HepG2 (cell line): ENCODE data around the gene NSUN2. TPM values are rescaled to one million over a fixed set of nuclear protein-coding genes. Genes with fewer than 3 reads are reported as not detected.

Experiments used
- ATAC-seq: fragments of 200-7000 bp; cut with Tn5 transposase; 3 replicates; pipeline ENCODE4 v1.9.1; 2020; ENCODE audit warnings: mild to moderate bottlenecking, moderate library complexity
- BruUV-seq: library from RNA; stranded (reverse); fragments of 400-500 nt; replicated peaks from 2 replicates; lab custom pipeline; 2021; lab: Mats Ljungman, UMichigan
- CTCF ChIA-PET: fragments of 300-600 bp; formaldehyde crosslinking; extraction: SDS; loops from one replicate; lab custom pipeline; 2021; ENCODE audit warnings: low total read pairs, inconsistent platforms, low intra/inter-chr PET ratio; lab: Yijun Ruan, JAX
- POLR2A ChIA-PET: fragments of 350-600 bp; sonication (Branson Sonifier 250); formaldehyde crosslinking; loops from one replicate; lab custom pipeline; 2020; ENCODE audit warnings: antibody characterized with exemption, inconsistent platforms; lab: Yijun Ruan, JAX
- DNase-seq: peaks from one replicate; pipeline ENCODE4 v3.0.0-alpha.2; 2015; ENCODE audit warnings: low spot score
- FAIRE-seq: peaks from 3 replicates; lab custom pipeline; 2011; peaks lifted over from hg19 to GRCh38; lab: Jason Lieb, UNC
- H2AFZ ChIP-seq: one replicate; pipeline ENCODE4 v1.6.1; 2011; ENCODE audit warnings: low read length, inconsistent platforms
- H3K27ac ChIP-seq: fragments of 300-600 bp; 3 replicates; pipeline ENCODE4 v1.8.0; 2011; ENCODE audit warnings: mixed run types, mild to moderate bottlenecking, mixed read lengths, low read length, inconsistent platforms; ENCODE audit not compliant: insufficient read depth; ENCODE audit errors: extremely low read length
- H3K27me3 ChIP-seq, 2 experiments: fragments of 200-600 bp in 1 of 2; 2 replicates in 1 of 2; 3 replicates in 1 of 2; pipeline versions ENCODE4 v1.6.0 to v1.8.0; 2011; ENCODE audit warnings: low read length in 2 of 2, mild to moderate bottlenecking in 2 of 2, moderate library complexity in 2 of 2, inconsistent platforms in 1 of 2; ENCODE audit not compliant: insufficient read depth in 2 of 2, control insufficient read depth in 1 of 2
- H3K36me3 ChIP-seq, 2 experiments: fragments of 200-600 bp in 1 of 2; replicated peaks in 1 of 2; 2 replicates in 1 of 2; 3 replicates in 1 of 2; pipeline versions ENCODE4 v1.5.1 to v1.8.0; 2011; ENCODE audit warnings: low read length in 2 of 2, inconsistent platforms in 1 of 2; ENCODE audit not compliant: insufficient read depth in 2 of 2, control insufficient read depth in 1 of 2
- H3K4me1 ChIP-seq: 2 replicates; pipeline ENCODE4 v1.5.1; 2012; ENCODE audit warnings: low read length, inconsistent platforms; ENCODE audit not compliant: insufficient read depth
- H3K4me2 ChIP-seq: 2 replicates; pipeline ENCODE4 v1.6.0; 2011; ENCODE audit warnings: low read depth, low read length, inconsistent platforms
- H3K4me3 ChIP-seq, 3 experiments: fragments of 200-600 bp in 1 of 3; sonication (generic), shearing (Covaris generic) in 1 of 3; replicated peaks in 1 of 3; 2 replicates each; pipeline ENCODE4 v1.5.1; 2011 to 2016; ENCODE audit warnings: low read length in 3 of 3, inconsistent platforms in 2 of 3, low read depth in 2 of 3, mild to moderate bottlenecking in 2 of 3, control low read depth in 1 of 3, mixed read lengths in 1 of 3; ENCODE audit not compliant: insufficient read depth in 1 of 3
- H3K79me2 ChIP-seq: one replicate; pipeline ENCODE4 v1.6.1; 2011; ENCODE audit warnings: low read length, inconsistent platforms; ENCODE audit not compliant: insufficient read depth
- H3K9ac ChIP-seq: 2 replicates; pipeline ENCODE4 v1.6.0; 2011; ENCODE audit warnings: mild to moderate bottlenecking, low read depth, low read length, inconsistent platforms; ENCODE audit not compliant: insufficient read depth
- H3K9me3 ChIP-seq: 2 replicates; pipeline ENCODE4 v1.5.1; 2012; ENCODE audit warnings: mild to moderate bottlenecking, low read length
- H4K20me1 ChIP-seq: 2 replicates; pipeline ENCODE4 v1.6.0; 2011; ENCODE audit warnings: inconsistent platforms, mild to moderate bottlenecking, low read length, moderate library complexity; ENCODE audit not compliant: insufficient read depth
- BCL6 ChIP-seq: IDR thresholded peaks from 2 replicates; pipeline ENCODE4 v1.6.1; 2016; ENCODE audit warnings: missing genetic modification reagents, missing compliant biosample characterization
- CHD4 ChIP-seq: fragments of 200-600 bp; sonication (generic); IDR thresholded peaks from 2 replicates; pipeline ENCODE4 v1.7.0; 2017; ENCODE audit warnings: mild to moderate bottlenecking, low read length, borderline replicate concordance
- ELF1 ChIP-seq: sonication (generic); formaldehyde crosslinking; IDR thresholded peaks from 2 replicates; pipeline ENCODE4 v1.4.0; 2020; ENCODE audit warnings: missing genetic modification reagents
- GATA4 ChIP-seq: sonication (generic); IDR thresholded peaks from 2 replicates; pipeline ENCODE4 v1.6.1; 2016; ENCODE audit warnings: antibody characterized with exemption, low read depth, borderline replicate concordance
- GPN1 ChIP-seq: sonication (generic); formaldehyde crosslinking; IDR thresholded peaks from 2 replicates; pipeline ENCODE4 v1.5.1; 2020; ENCODE audit warnings: missing genetic modification reagents, borderline replicate concordance
- GTF2F1 ChIP-seq: fragments of 150-350 bp; IDR thresholded peaks from 2 replicates; pipeline ENCODE4 v1.6.1; 2014; ENCODE audit warnings: low read length
- JUN ChIP-seq: sonication (generic); formaldehyde crosslinking; IDR thresholded peaks from 2 replicates; pipeline ENCODE4 v1.4.0; 2020; ENCODE audit warnings: mild to moderate bottlenecking, missing genetic modification reagents
- MATR3 ChIP-seq: sonication (generic); formaldehyde crosslinking; IDR thresholded peaks from 2 replicates; pipeline ENCODE4 v1.4.0; 2020; ENCODE audit warnings: missing genetic modification reagents
- NFIC ChIP-seq: IDR thresholded peaks from 2 replicates; pipeline ENCODE4 v1.6.1; 2012; ENCODE audit warnings: mild to moderate bottlenecking, low read length, inconsistent platforms
- PHF21A ChIP-seq: sonication (generic); formaldehyde crosslinking; IDR thresholded peaks from 2 replicates; pipeline ENCODE4 v1.5.0; 2020; ENCODE audit warnings: mild to moderate bottlenecking, missing genetic modification reagents
- REPIN1 ChIP-seq: sonication (generic); formaldehyde crosslinking; IDR thresholded peaks from 2 replicates; pipeline ENCODE4 v1.8.0; 2022; ENCODE audit warnings: missing genetic modification reagents, low read depth, mild to moderate bottlenecking, borderline replicate concordance
- RFXAP ChIP-seq: sonication (generic); formaldehyde crosslinking; IDR thresholded peaks from 2 replicates; pipeline ENCODE4 v1.4.0; 2020; ENCODE audit warnings: missing genetic modification reagents, borderline replicate concordance
- TCF7 ChIP-seq: sonication (generic); IDR thresholded peaks from 2 replicates; pipeline ENCODE4 v1.6.1; 2016; ENCODE audit warnings: antibody characterized with exemption, low read depth
- ZKSCAN8 ChIP-seq: IDR thresholded peaks from 2 replicates; pipeline ENCODE4 v1.6.1; 2016; ENCODE audit warnings: borderline replicate concordance, missing genetic modification reagents, missing compliant biosample characterization
- ZNF12 ChIP-seq: sonication (generic); formaldehyde crosslinking; IDR thresholded peaks from 2 replicates; pipeline ENCODE4 v1.5.0; 2020; ENCODE audit warnings: missing genetic modification reagents
- ZNF546 ChIP-seq: sonication (generic); formaldehyde crosslinking; conservative IDR thresholded peaks from 2 replicates; pipeline ENCODE4 v1.8.1; 2023; ENCODE audit warnings: mild to moderate bottlenecking, missing genetic modification reagents
- ZNF747 ChIP-seq: sonication (generic); formaldehyde crosslinking; IDR thresholded peaks from 2 replicates; pipeline ENCODE4 v1.8.1; 2023; ENCODE audit warnings: missing genetic modification reagents, mild to moderate bottlenecking, borderline replicate concordance
- WGBS: methylation state at CpG from one replicate; pipeline ENCODE4 v1.1.6; 2017; ENCODE audit warnings: low lambda C conversion rate; 5-methylcytosine and 5-hydroxymethylcytosine counted together
- in situ Hi-C: cut with HindIII; loops from 2 replicates; pipeline ENCODE4 v1.10.0; 2017; ENCODE audit warnings: low pct_unique_long_range_greater_than_20kb; ENCODE audit not compliant: extremely low pct_ligation_motif_present
- intact Hi-C: fragments of 100-400 bp; cut with micrococcal nuclease; formaldehyde crosslinking; loops from one replicate; pipeline ENCODE4 v1.10.0; 2022; ENCODE audit not compliant: unreplicated experiment
- polyA plus RNA-seq, 8 experiments: library from polyadenylated mRNA; depleted of rRNA in 3 of 8; stranded (reverse) in 7 of 8; unstranded in 1 of 8; fragments of >200 nt; fragmentation: Illumina TruSeq in 4 of 8; extraction: Trizol in 4 of 8; gene quantifications; 2 replicates each; pipeline versions ENCODE4 v1.2.1 to v1.2.3, GENCODE V29; 2011 to 2016; ENCODE audit warnings: low read depth in 4 of 8, missing spikeins in 1 of 8, mixed read lengths in 1 of 8; ENCODE audit not compliant: insufficient read depth in 1 of 8
- total RNA-seq, 5 experiments: library from RNA; depleted of rRNA; stranded (reverse); fragments of >200 nt; fragmentation: Illumina TruSeq; extraction: Trizol; gene quantifications; 2 replicates each; pipeline ENCODE4 v1.2.3, GENCODE V29; 2016; ENCODE audit warnings: low read depth in 1 of 5
- TF ChIP-seq, protein P1 (sequence below), 2 experiments: sonication (generic) in 1 of 2; formaldehyde crosslinking in 1 of 2; IDR thresholded peaks; 2 replicates each; pipeline versions ENCODE4 v1.4.0 to v1.6.1; 2018 to 2020; ENCODE audit warnings: missing genetic modification reagents in 2 of 2, borderline replicate concordance in 1 of 2, low read depth in 1 of 2, mild to moderate bottlenecking in 1 of 2, missing biosample characterization in 1 of 2
- TF ChIP-seq, protein P2 (sequence below): sonication (generic); formaldehyde crosslinking; IDR thresholded peaks from 2 replicates; pipeline ENCODE4 v1.8.1; 2023; ENCODE audit warnings: mild to moderate bottlenecking, missing genetic modification reagents
- TF ChIP-seq, protein P3 (sequence below): sonication (generic); formaldehyde crosslinking; conservative IDR thresholded peaks from 2 replicates; pipeline ENCODE4 v1.4.0; 2020; ENCODE audit warnings: missing genetic modification reagents

NSUN2 gene
- total and polyA plus RNA-seq, 2 of the 13 experiments (the other 11 are each of a cell fraction or from before 2014, with no cell fraction given), result 51.7 to 69.1 TPM

DNA sequence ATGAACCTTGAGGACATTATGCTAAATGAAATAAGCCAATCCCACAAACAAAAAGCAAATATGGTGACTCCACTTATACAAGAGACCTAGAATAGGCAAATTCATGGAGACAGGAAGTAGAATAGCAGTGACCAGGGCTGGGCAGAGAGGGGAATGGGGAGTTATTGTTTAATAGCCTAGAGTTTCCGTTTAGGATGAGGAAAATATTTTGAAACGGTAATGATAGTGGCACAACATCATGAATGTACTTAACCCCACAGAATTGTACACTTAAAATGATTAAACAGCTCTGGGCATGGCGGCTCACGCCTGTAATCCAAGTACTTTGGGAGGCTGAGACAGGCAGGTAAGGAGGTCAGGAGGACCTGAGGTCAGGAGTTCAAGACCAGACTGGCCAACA is 65.8 kb downstream of the NSUN2 start:
- 31% methylated on average over 4 of the region's 4 CpGs for WGBS
- no TSS peak for BruUV-seq
- Histone ChIP-seq H2AFZ (no peak overlapping the region), H3K36me3 (no peaks in the 10 kb centered on the region), H4K20me1 (no peaks in the 10 kb centered on the region), H3K27me3 (no peaks in the 10 kb centered on the region), H3K4me3 (no peak overlapping the region), H3K9ac (no peak overlapping the region), H3K27ac (no peak overlapping the region), H3K79me2 (no peaks in the 10 kb centered on the region)
- ATAC-seq (no peak), DNase-seq (no peak)
- in situ Hi-C loops (loop anchor here (25.0 kb wide), 1 partner anchor 680 kb away; no protein-coding TSS in a partner anchor), intact Hi-C loops (no loop called here)
- TF ChIP-seq RFXAP (no peak), ZNF747 (CRISPR knock-in tag) (no peak), TCF7 (no peak), GTF2F1 (no peak), GATA4 (no peak), GPN1 (no peak), ZNF546 (CRISPR knock-in tag) (no peak), CHD4 (no peak), ZNF12 (CRISPR knock-in tag) (no peak), ZKSCAN8 (CRISPR knock-in tag) (no peak), REPIN1 (CRISPR knock-in tag) (no peak), ELF1 (no peak), PHF21A (CRISPR knock-in tag) (no peak), BCL6 (CRISPR knock-in tag) (no peak), JUN (CRISPR knock-in tag) (no peak), MATR3 (CRISPR knock-in tag) (no peak), NFIC (no peak)
- TF ChIP-seq, protein P1, sequence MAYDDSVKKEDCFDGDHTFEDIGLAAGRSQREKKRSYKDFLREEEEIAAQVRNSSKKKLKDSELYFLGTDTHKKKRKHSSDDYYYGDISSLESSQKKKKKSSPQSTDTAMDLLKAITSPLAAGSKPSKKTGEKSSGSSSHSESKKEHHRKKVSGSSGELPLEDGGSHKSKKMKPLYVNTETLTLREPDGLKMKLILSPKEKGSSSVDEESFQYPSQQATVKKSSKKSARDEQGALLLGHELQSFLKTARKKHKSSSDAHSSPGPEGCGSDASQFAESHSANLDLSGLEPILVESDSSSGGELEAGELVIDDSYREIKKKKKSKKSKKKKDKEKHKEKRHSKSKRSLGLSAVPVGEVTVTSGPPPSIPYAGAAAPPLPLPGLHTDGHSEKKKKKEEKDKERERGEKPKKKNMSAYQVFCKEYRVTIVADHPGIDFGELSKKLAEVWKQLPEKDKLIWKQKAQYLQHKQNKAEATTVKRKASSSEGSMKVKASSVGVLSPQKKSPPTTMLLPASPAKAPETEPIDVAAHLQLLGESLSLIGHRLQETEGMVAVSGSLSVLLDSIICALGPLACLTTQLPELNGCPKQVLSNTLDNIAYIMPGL (CRISPR knock-in tag; IDR thresholded peaks at IDR 0.05; ENCODE audit: borderline replicate concordance in 1 of 2, low read depth in 1 of 2), result no peak
- TF ChIP-seq, protein P2, sequence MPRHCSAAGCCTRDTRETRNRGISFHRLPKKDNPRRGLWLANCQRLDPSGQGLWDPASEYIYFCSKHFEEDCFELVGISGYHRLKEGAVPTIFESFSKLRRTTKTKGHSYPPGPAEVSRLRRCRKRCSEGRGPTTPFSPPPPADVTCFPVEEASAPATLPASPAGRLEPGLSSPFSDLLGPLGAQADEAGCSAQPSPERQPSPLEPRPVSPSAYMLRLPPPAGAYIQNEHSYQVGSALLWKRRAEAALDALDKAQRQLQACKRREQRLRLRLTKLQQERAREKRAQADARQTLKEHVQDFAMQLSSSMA (CRISPR knock-in tag), result no peak
- TF ChIP-seq, protein P3, sequence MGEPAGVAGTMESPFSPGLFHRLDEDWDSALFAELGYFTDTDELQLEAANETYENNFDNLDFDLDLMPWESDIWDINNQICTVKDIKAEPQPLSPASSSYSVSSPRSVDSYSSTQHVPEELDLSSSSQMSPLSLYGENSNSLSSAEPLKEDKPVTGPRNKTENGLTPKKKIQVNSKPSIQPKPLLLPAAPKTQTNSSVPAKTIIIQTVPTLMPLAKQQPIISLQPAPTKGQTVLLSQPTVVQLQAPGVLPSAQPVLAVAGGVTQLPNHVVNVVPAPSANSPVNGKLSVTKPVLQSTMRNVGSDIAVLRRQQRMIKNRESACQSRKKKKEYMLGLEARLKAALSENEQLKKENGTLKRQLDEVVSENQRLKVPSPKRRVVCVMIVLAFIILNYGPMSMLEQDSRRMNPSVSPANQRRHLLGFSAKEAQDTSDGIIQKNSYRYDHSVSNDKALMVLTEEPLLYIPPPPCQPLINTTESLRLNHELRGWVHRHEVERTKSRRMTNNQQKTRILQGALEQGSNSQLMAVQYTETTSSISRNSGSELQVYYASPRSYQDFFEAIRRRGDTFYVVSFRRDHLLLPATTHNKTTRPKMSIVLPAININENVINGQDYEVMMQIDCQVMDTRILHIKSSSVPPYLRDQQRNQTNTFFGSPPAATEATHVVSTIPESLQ, result no peak
- TF ChIP-seq, all 625 proteins: peak for 0
- FAIRE-seq, result no peak
- Histone ChIP-seq H3K9me3 (no peaks in the 10 kb centered on the region), H3K4me1 (no peaks in the 10 kb centered on the region), H3K4me2 (no peak overlapping the region)
- CTCF ChIA-PET, result no interaction called here
- POLR2A ChIA-PET, result no interaction called here
